AG08395 (cell line): ENCODE results near the gene ARHGAP18.

Experiments used
- DNase-seq: peaks from one replicate; pipeline ENCODE4 v3.0.0; 2012; ENCODE audit warnings: mixed read lengths, low spot score

Gene ARHGAP18

GRCh38 chr6:129614464-129614863 is 95.5 kb downstream of the ARHGAP18 start:
- DNase-seq = no peak

- DNase-seq = no peak
These were observed 97.5 kb downstream of the ARHGAP18 start for GRCh38 chr6:129612440-129612839.

- no peak for DNase-seq
These were observed 100.3 kb downstream of the ARHGAP18 start for GRCh38 chr6:129609635-129610034.

- no peak for DNase-seq
These were observed 101.0 kb downstream of the ARHGAP18 start for GRCh38 chr6:129608886-129609537.

GRCh38 chr6:129607581-129608186 is 102.3 kb downstream of the ARHGAP18 start:
- peak; percentile 7 for DNase-seq

GRCh38 chr6:129606664-129607063 is 103.3 kb downstream of the ARHGAP18 start:
- DNase-seq = no peak

- DNase-seq = no peak
These were observed 104.0 kb downstream of the ARHGAP18 start for GRCh38 chr6:129605967-129606366.

GRCh38 chr6:129605095-129605494 is 104.9 kb downstream of the ARHGAP18 start:
- no peak for DNase-seq

GRCh38 chr6:129604321-129604720 is 105.7 kb downstream of the ARHGAP18 start:
- DNase-seq = no peak

GRCh38 chr6:129603741-129604140 is 106.2 kb downstream of the ARHGAP18 start:
- DNase-seq = no peak

GRCh38 chr6:129601323-129601722 is 108.7 kb downstream of the ARHGAP18 start:
- no peak for DNase-seq

- DNase-seq = no peak
These were observed 110.5 kb downstream of the ARHGAP18 start for GRCh38 chr6:129599467-129599866.

GRCh38 chr6:129598244-129599187 is 111.5 kb downstream of the ARHGAP18 start:
- DNase-seq = peak; percentile 75

GRCh38 chr6:129597023-129597713 is 112.8 kb downstream of the ARHGAP18 start:
- DNase-seq = no peak

GRCh38 chr6:129596522-129596921 is 113.5 kb downstream of the ARHGAP18 start:
- DNase-seq = no peak

- no peak for DNase-seq
These were observed 116.8 kb downstream of the ARHGAP18 start for GRCh38 chr6:129593233-129593564.

- DNase-seq = no peak
These were observed 117.3 kb downstream of the ARHGAP18 start for GRCh38 chr6:129592516-129593232.

GRCh38 chr6:129590408-129591022 is 119.5 kb downstream of the ARHGAP18 start:
- peak; percentile 18 for DNase-seq

GRCh38 chr6:129586815-129587214 is 123.2 kb downstream of the ARHGAP18 start:
- no peak for DNase-seq

- DNase-seq = no peak
These were observed 126.1 kb downstream of the ARHGAP18 start for GRCh38 chr6:129583866-129584265.

GRCh38 chr6:129578315-129578714 is 131.7 kb downstream of the ARHGAP18 start:
- DNase-seq = no peak
